ENCODE measurements around the gene UTS2B. TPM values are rescaled to one million over a fixed set of nuclear protein-coding genes. Genes with fewer than 3 reads are reported as not detected.

The UTS2B gene
- total RNA-seq, 2 experiments from 2014 or later: not detected

DNA sequence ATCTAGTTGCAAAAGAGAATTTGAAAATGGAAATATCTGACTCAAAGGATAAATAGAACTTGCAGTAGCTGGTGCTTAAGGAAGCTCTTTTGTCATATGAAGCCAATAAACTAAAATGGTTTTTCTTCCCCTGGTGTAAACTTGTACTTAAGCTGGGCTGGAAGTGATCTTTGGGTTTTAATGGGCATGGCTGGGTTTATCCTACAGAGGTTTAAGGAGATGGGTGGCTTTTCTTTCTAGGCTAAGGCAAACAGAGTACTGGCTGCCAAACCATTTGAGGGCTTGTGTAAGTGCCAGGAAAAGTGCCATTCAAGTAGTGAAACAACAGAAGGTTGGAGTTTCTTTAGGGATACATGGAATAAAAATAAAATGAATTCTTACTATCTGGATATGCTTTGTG, 12.1 kb upstream of the UTS2B start:
- intact Hi-C loops (cut with DNase I, micrococcal nuclease): no loop called here
- Mint-ChIP-seq H3K9me3 (no peaks in the 10 kb centered on the region), H3K27me3 (no peaks in the 10 kb centered on the region), H3K27ac (no peak overlapping the region), H3K4me3 (no peak overlapping the region), H3K4me1 (ENCODE audit: low read depth) (peaks cover 17% of the 10 kb centered on the region), H3K36me3 (ENCODE audit: low read depth) (no peaks in the 10 kb centered on the region)
- DNase-seq (no peak), ATAC-seq (ENCODE audit: poor library complexity) (no peak)
- H3K4me1 ChIP-seq (ENCODE audit: insufficient read depth, low read length): no peaks in the 10 kb centered on the region
- TF ChIP-seq CTCF (IDR thresholded peaks at IDR 0.05): no peak
- H3K27ac ChIP-seq (ENCODE audit: low read depth in 1 of 2, low read length in 2 of 2): no peak overlapping the region
- no peaks in the 10 kb centered on the region for H3K9me3 ChIP-seq (ENCODE audit: control insufficient read depth in 1 of 2, insufficient read depth in 1 of 2, low read length in 2 of 2)
- H3K36me3 ChIP-seq (ENCODE audit: insufficient read depth, low read length): no peaks in the 10 kb centered on the region
- CTCF ChIA-PET: no interaction called here
- POLR2A ChIA-PET: no interaction called here
- no peaks in the 10 kb centered on the region for H3K27me3 ChIP-seq (ENCODE audit: control insufficient read depth in 1 of 2, insufficient read depth in 2 of 2, low read length in 2 of 2)
- H3K4me3 ChIP-seq (ENCODE audit: low read length): no peak overlapping the region

GRCh38 chr3:191342006-191342405, 11.7 kb upstream of the UTS2B start:
- Mint-ChIP-seq H3K4me1 (ENCODE audit: low read depth) (peaks cover 18% of the 10 kb centered on the region), H3K27me3 (no peaks in the 10 kb centered on the region), H3K36me3 (ENCODE audit: low read depth) (no peaks in the 10 kb centered on the region), H3K9me3 (no peaks in the 10 kb centered on the region), H3K4me3 (no peak overlapping the region), H3K27ac (no peak overlapping the region)
- H3K4me1 ChIP-seq (ENCODE audit: insufficient read depth, low read length): no peaks in the 10 kb centered on the region
- H3K36me3 ChIP-seq (ENCODE audit: insufficient read depth, low read length): no peaks in the 10 kb centered on the region
- no peak for TF ChIP-seq CTCF (IDR thresholded peaks at IDR 0.05)
- ChIA-PET CTCF (no interaction called here), POLR2A (no interaction called here)
- H3K4me3 ChIP-seq (ENCODE audit: low read length): no peak overlapping the region
- intact Hi-C loops (cut with DNase I, micrococcal nuclease): no loop called here
- ATAC-seq (ENCODE audit: poor library complexity) (no peak), DNase-seq (no peak)
- no peak overlapping the region for H3K27ac ChIP-seq (ENCODE audit: low read depth in 1 of 2, low read length in 2 of 2)
- no peaks in the 10 kb centered on the region for H3K9me3 ChIP-seq (ENCODE audit: control insufficient read depth in 1 of 2, insufficient read depth in 1 of 2, low read length in 2 of 2)
- no peaks in the 10 kb centered on the region for H3K27me3 ChIP-seq (ENCODE audit: control insufficient read depth in 1 of 2, insufficient read depth in 2 of 2, low read length in 2 of 2)

GRCh38 chr3:191340966-191341365, 10.6 kb upstream of the UTS2B start:
- Histone ChIP-seq H3K27me3 (ENCODE audit: control insufficient read depth in 1 of 2, insufficient read depth in 2 of 2, low read length in 2 of 2) (no peaks in the 10 kb centered on the region), H3K9me3 (ENCODE audit: control insufficient read depth in 1 of 2, insufficient read depth in 1 of 2, low read length in 2 of 2) (no peaks in the 10 kb centered on the region), H3K27ac (ENCODE audit: low read depth in 1 of 2, low read length in 2 of 2) (no peak overlapping the region), H3K4me1 (ENCODE audit: insufficient read depth, low read length) (no peaks in the 10 kb centered on the region), H3K4me3 (ENCODE audit: low read length) (no peak overlapping the region), H3K36me3 (ENCODE audit: insufficient read depth, low read length) (no peaks in the 10 kb centered on the region)
- CTCF ChIA-PET: no interaction called here
- Mint-ChIP-seq H3K27me3 (no peaks in the 10 kb centered on the region), H3K9me3 (no peaks in the 10 kb centered on the region), H3K4me1 (ENCODE audit: low read depth) (peaks cover 25% of the 10 kb centered on the region), H3K4me3 (no peak overlapping the region), H3K27ac (no peak overlapping the region), H3K36me3 (ENCODE audit: low read depth) (no peaks in the 10 kb centered on the region)
- POLR2A ChIA-PET: interaction anchor here (0.8 kb wide), 1 partner anchor 52 kb away, joined by 3 read pairs; no protein-coding TSS in a partner anchor
- DNase-seq (no peak), ATAC-seq (ENCODE audit: poor library complexity) (no peak)
- no peak for TF ChIP-seq CTCF (IDR thresholded peaks at IDR 0.05)
- intact Hi-C loops (cut with DNase I, micrococcal nuclease): no loop called here

Data from CD4-positive, alpha-beta T cell (primary cell).